ELR (cell line): ENCODE results near the gene ZCCHC2.

Experiments
- DNase-seq: peaks from one replicate; pipeline ENCODE4 v3.0.0-alpha.2; 2015; ENCODE audit warnings: low read depth

Gene ZCCHC2

GRCh38 chr18:62522504-62523254 lies at the start of gene ZCCHC2:
ZCCHC2 (plus strand) TSS chr18:62523025; CDS start chr18:62523425, 400 bp downstream.
- peak; percentile 96 for DNase-seq

GRCh38 chr18:62479574-62479973 lies 43.3 kb upstream of the ZCCHC2 start:
- DNase-seq, result no peak

- DNase-seq, result no peak
Observed at GRCh38 chr18:62480927-62481326, 41.9 kb upstream of the ZCCHC2 start.

DNA sequence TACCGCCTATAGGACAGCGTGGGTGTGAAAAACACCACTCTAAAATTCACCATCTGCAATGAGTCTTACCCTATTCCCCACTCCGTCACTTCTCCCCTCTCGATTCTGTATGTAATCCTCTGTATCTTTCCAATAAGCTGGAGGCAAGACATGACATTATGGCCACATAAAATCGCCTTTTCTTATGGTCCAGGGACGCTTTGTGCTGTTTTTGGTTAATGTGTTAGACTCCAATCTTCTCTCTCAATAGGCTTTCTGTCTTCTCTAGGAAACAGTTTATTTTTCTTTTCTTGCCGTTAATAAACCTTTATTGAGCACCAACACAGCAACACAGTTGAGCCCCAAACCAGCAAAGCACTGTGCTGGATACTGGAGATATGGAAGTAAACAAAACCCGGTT lies 37.9 kb upstream of the ZCCHC2 start:
- no peak for DNase-seq

- DNase-seq, result peak; percentile 93
Observed at GRCh38 chr18:62485684-62486083, 37.1 kb upstream of the ZCCHC2 start.

DNA sequence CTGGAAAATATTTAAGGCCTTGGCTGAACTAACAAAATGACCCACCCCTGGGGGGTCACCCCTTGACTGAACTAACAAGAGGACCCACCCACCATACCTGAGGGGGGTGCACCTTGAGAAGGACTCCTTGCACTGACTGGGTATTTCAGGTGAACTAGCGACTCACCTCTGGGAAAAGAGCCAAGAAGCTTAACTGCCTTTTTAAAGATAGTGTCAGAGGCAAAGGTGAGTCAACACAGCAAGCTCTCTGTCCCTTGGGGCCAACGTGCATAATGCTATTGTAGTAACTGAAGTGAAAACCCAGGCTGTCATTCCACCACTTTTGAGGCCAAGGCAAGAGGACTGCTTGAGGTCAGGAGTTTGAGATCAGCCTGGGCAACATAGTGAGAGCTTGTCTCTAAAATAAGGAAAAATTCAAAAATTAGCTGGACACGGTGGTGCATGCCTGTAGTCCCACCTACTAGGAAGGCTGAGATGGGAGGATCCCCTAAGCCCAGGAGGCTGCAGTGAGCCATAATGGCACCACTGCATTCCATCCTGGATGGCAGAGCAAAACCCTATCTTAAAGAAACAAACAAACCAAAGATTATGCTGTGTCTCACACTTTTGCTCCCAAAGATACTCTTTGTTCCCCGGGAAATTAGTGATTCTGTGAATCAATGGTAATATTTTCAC lies 36.4 kb upstream of the ZCCHC2 start:
- peak; percentile 84 for DNase-seq

GRCh38 chr18:62487161-62487560 lies 35.7 kb upstream of the ZCCHC2 start:
- DNase-seq, result no peak

DNA sequence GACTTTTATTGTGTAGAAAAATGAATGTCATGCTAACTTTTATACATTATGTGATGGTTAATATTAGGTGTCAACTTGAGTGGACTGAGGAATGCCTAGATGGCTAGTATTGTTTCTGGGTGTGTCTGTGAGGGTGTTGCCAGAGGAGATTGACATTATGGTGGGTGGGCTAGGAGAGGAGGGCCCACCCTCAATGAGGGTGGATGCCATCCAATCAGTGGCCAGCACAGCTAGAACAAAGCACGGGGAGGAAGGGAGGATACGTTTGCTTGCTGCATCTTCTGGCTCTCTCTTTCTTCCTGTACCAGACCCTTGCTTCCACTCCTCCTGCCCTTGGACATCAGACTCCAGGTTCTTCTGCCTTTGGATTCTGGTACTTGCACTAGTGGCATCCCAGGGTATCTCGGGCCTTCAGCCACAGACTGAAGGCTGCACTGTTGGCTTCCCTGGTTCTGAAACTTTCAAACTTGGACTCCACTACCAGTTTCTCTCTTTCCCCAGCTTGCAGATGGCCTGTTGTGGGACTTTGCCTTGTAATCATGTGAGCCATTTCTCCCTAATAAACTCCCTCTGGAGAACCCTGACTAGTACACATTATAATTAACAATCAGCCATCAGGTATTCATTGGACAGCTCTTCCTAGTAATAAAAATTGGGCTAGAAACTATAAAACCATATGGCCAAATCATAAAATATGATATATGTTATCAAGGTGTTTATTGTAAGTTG lies 31.7 kb upstream of the ZCCHC2 start:
- no peak for DNase-seq

DNA sequence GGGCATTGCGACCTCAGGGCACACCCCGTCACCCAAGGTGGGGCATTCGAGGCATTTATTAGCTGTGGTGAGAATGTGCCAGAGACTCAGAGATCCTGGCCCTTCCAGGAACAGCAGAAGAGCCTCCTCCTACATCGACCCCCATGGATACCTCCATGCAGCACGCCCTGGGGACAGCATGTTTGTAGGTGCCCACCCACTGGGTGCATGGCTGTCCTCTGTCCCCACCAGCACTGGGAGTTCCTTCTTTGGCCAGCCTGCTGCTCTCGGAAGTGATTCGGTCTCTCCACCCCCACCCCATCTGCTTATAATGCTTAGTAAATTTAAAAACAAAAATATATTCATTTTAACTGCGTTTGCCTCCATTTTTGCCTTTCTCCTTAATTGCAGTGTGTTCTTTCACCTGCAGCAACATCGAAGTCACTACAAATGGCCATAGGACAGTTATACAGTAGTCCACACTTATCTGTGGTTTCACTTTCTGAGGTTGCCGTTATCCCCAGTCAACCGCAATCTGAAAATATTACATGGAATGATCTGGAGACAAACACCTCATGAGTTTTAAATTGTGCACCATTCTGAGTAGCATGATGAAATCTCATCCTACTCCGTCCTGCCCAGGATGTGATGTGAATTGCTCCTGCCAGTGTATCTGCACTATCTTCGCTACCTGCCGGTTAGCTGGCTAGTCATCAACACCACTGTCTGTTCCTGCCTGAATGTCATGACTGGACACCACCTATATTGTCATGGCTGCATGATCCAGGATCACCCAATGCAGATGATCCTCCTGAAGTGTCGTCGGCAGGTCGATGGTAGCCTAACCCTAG lies 29.6 kb upstream of the ZCCHC2 start:
- no peak for DNase-seq

DNA sequence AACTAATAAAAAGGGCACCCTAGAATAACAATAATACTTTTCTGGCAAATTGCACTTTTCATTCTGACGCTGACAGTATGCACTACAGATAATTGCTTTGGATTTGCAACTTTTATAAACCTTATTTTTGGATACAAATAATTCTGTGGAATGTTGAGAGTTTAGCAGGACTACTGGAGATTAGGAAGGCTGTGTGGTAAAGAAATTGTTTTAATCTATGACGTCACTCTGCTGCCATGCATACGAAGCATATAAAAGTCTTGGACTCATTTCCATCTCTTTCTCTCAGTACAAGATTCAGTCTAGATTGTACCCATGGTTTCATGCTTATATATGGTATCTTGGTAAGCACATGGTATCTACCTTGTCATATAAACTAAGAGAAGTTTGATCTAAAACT lies 28.1 kb upstream of the ZCCHC2 start:
- no peak for DNase-seq

DNA sequence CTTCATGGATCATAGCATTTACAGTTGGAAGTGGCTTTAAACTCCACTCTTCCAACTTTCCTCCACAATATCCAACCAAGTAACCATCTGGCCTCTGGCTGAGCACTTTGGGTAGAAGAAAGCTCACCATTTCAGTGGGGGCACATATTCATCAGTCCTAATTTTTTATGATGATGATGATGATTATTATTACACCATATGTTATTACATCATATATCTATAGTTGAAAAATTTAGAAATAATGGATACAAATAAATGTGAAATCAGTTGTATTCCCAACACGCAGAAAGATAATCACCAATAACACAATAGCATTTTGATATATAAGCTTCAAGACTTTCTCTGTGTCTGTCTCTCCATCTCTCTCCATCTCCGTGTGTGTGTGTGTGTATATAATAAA lies 26.6 kb upstream of the ZCCHC2 start:
- DNase-seq, result no peak

GRCh38 chr18:62497190-62497772 lies 25.5 kb upstream of the ZCCHC2 start:
- no peak for DNase-seq

GRCh38 chr18:62498616-62499262 lies 24.1 kb upstream of the ZCCHC2 start:
- no peak for DNase-seq

DNA sequence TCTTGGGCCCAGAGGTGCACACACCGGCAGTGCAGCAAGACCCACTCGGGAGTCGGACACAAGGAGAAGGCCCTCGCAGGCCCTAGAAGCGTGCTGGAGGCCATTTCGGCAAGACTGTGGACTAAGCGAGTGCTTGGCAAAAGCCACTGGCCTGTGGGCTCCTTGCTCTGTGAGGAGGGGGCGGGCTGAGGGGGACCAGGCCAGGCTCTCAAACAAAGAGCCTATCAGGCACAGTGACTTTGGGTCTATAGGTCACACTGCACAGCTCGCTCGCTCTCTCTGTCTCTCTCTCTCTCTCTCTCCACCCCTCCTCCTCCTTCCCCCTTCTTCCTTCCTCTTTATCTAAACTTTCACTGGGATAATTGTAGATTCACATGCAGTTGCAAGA lies 23.6 kb upstream of the ZCCHC2 start:
- no peak for DNase-seq

DNA sequence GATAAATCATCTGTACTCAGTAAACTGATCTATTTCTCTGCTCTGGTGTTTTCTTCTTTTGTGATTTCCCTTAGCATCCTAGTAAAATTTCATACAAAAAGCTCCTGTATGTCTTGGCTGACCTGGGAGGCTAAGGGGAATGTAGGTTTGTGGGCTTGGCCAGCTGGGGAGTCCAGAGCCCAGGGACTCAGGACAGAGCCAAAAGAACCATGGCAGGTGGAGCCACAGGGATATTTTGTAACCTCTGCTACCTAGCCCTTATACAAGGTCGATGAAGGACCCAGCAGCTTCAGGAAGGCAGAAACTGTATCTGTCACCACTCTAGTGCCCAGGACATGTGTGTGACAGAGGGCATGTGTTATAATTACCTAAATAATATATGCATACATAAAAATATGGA lies 22.7 kb upstream of the ZCCHC2 start:
- DNase-seq, result no peak

GRCh38 chr18:62500966-62501591 lies 21.7 kb upstream of the ZCCHC2 start:
- DNase-seq, result no peak

GRCh38 chr18:62505669-62506494 lies 16.9 kb upstream of the ZCCHC2 start:
- DNase-seq, result peak; percentile 51

- DNase-seq, result no peak
Observed at GRCh38 chr18:62506495-62507143, 16.2 kb upstream of the ZCCHC2 start.

DNA sequence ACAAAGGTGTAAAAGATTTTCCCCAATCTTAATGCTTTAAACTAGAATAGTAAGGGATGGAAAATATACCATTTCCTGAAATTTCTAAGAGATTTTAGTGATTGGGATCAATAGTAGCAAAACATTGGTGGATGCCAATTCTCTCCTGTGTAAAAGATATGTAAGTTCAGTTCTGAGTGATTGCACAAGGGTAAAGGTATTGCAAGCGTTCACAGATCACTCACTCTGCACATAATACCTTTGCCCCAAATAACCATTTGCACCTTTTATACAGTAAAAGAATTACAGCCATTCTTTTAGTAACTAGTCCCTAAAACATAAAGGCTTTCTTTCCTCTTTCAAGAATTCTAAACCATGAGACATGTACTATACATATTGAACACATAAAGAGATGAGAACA lies 13.0 kb upstream of the ZCCHC2 start:
- DNase-seq, result no peak
